ENCODE results near the gene BAIAP2L2. TPM values are rescaled to one million over a fixed set of nuclear protein-coding genes. Genes with fewer than 3 reads are reported as not detected.
"Not testable (repeated sequence)": the region's sequence is repeated elsewhere in the genome, so short reads cannot be mapped to it uniquely, and the experiment has no call there.

Gene BAIAP2L2
- total RNA-seq, 2 experiments from 2014 or later: 0.93 to 1.6 TPM

DNA sequence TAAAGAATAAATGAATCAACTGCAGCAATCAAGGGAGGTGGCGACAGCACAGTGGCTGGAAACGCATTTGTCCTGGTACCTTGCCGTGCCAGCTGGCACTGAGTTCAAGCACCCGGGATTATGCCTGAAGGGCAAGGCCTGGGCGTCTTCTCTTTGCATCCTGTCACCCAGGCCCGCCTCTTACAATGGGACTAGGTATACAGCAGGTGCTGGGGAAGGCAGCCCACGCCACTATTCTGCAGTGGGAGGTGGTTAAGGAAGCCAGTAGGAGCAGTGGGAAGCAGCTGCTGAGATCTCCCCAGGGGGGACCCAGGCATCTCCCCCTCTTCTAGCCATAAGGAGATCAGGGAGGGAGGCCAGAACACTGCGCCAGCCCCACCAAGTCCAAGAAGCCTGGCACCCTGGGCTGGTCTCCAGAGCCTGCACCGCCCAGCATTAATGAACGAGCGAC is 15.3 kb upstream of the BAIAP2L2 start:
- ChIA-PET POLR2A (no interaction called here), CTCF (no interaction called here)
- H3K4me3 Mint-ChIP-seq: no peak overlapping the region
- no peak for DNase-seq
- H3K9me3 Mint-ChIP-seq: no peaks in the 10 kb centered on the region
- intact Hi-C loops (cut with micrococcal nuclease): no loop called here
- no peaks in the 10 kb centered on the region for H3K4me1 Mint-ChIP-seq (ENCODE audit: low read depth)
- H3K27me3 Mint-ChIP-seq: no peaks in the 10 kb centered on the region
- no peak overlapping the region for H3K27ac Mint-ChIP-seq
- peaks cover 6% of the 10 kb centered on the region for H3K36me3 Mint-ChIP-seq

DNA sequence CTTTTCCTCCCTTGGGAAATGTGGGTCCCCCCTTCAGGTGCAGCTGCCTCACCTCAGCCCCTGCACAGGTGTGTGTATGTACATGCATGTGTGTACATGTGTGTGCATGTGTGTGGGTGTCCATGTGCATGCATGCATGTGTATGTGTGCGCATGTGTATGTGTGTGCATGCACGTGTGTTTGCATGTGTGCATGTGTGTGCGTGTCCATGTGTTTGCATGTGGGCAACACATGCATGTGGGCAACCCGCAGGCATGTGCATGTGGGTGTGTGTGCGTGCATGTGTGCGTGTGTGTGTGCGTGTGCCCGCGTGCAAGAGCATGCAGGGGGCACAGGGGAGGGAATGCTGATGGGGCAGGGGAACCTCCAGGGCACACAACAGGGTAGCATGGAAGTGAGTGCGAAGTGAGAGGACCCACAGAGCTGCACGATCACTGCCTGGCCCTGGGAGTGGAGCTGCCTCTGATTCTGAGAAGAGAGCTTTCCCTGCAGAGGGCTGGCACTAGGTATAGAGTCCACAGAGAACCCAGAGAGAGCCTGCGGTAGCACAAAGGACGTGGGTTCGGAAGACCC is 14.6 kb upstream of the BAIAP2L2 start:
- intact Hi-C loops (cut with micrococcal nuclease): no loop called here
- CTCF ChIA-PET: interaction anchor here (1.1 kb wide), 1 partner anchor 10 kb away, joined by 5 read pairs; no protein-coding TSS in a partner anchor

GRCh38 chr22:38124236-38124974 is 13.9 kb upstream of the BAIAP2L2 start:
- H3K4me1 Mint-ChIP-seq (ENCODE audit: low read depth): no peaks in the 10 kb centered on the region
- ChIA-PET POLR2A (no interaction called here), CTCF (interaction anchor here (1.1 kb wide), 1 partner anchor 10 kb away, joined by 5 read pairs; no protein-coding TSS in a partner anchor)
- H3K9me3 Mint-ChIP-seq: no peaks in the 10 kb centered on the region
- peak overlapping the region; percentile 55 for H3K27ac Mint-ChIP-seq
- no peak overlapping the region for H3K4me3 Mint-ChIP-seq
- no peak for DNase-seq
- H3K36me3 Mint-ChIP-seq: peaks cover 3% of the 10 kb centered on the region
- no peaks in the 10 kb centered on the region for H3K27me3 Mint-ChIP-seq
- intact Hi-C loops (cut with micrococcal nuclease): no loop called here

More for the DNA sequence above, 14.6 kb upstream of the BAIAP2L2 start:
- no peak for DNase-seq
- peaks cover 6% of the 10 kb centered on the region for H3K36me3 Mint-ChIP-seq
- no peaks in the 10 kb centered on the region for H3K9me3 Mint-ChIP-seq
- no peaks in the 10 kb centered on the region for H3K27me3 Mint-ChIP-seq
- no peak overlapping the region for H3K27ac Mint-ChIP-seq
- H3K4me3 Mint-ChIP-seq: no peak overlapping the region
- no peaks in the 10 kb centered on the region for H3K4me1 Mint-ChIP-seq (ENCODE audit: low read depth)
- POLR2A ChIA-PET: no interaction called here

GRCh38 chr22:38122616-38123015 is 12.1 kb upstream of the BAIAP2L2 start:
- Mint-ChIP-seq H3K27me3 (no peaks in the 10 kb centered on the region), H3K27ac (no peak overlapping the region), H3K36me3 (peaks cover 3% of the 10 kb centered on the region), H3K4me1 (ENCODE audit: low read depth) (no peaks in the 10 kb centered on the region), H3K4me3 (no peak overlapping the region), H3K9me3 (no peaks in the 10 kb centered on the region)
- DNase-seq: no peak
- POLR2A ChIA-PET: interaction anchor here (0.9 kb wide), 1 partner anchor 20 kb away, joined by 3 read pairs; no protein-coding TSS in a partner anchor
- CTCF ChIA-PET: interaction anchor here (0.6 to 1.5 kb wide), 3 partner anchors 8 to 449 kb away, joined by 3 to 4 read pairs (median 4); no protein-coding TSS in a partner anchor
- intact Hi-C loops (cut with micrococcal nuclease): no loop called here

DNA sequence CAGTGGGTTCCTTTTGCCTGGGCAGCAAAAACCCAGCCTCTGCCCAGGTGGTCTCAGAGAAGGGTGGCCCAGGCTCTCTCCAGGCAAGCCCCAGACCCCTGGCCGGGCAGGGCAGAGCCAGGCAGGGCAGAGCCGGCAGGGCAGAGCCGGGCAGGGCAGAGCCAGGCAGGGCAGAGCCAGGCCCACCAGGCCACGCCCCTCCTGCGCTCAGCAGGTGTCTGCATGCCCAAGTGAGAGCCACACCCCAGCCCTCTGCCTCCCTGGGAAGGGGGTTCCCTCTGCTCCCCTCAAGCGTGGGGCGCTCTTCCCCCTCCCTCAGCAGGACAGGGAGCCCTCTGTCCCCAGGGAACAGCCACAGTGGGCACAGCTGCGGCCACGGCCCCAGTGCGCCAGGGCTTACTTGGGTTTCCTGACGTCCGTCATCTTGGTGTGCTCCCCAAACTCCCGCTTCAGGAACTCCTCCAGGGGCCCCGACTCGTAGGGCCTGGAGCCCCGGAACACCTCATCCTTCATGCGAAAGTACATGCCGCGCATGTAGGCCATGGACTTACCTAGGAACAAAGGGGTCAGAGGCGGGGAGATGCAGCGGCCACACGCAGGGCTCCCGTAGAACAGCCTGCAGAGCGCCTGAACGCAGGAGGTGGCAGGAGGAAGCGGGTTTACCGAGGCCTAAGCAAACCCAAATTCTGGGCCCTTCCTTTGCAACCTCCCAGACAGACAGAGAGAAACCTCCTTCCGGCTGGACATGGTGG is 10.1 kb upstream of the BAIAP2L2 start:
- no peak overlapping the region for H3K27ac Mint-ChIP-seq
- H3K36me3 Mint-ChIP-seq: no peaks in the 10 kb centered on the region
- ChIA-PET CTCF (no interaction called here), POLR2A (no interaction called here)
- H3K9me3 Mint-ChIP-seq: no peaks in the 10 kb centered on the region
- DNase-seq: no peak
- no peak overlapping the region for H3K4me3 Mint-ChIP-seq
- intact Hi-C loops (cut with micrococcal nuclease): no loop called here
- no peaks in the 10 kb centered on the region for H3K27me3 Mint-ChIP-seq
- H3K4me1 Mint-ChIP-seq (ENCODE audit: low read depth): no peaks in the 10 kb centered on the region

- H3K36me3 Mint-ChIP-seq; intact Hi-C loops (cut with micrococcal nuclease); H3K9me3 Mint-ChIP-seq; POLR2A ChIA-PET; H3K27ac Mint-ChIP-seq; H3K27me3 Mint-ChIP-seq; DNase-seq; H3K4me3 Mint-ChIP-seq; H3K4me1 Mint-ChIP-seq (ENCODE audit: low read depth): not testable (repeated sequence)
- CTCF ChIA-PET: interaction anchor here (1.2 kb wide), 1 partner anchor 25 kb away, joined by 3 read pairs; no protein-coding TSS in a partner anchor
Measured at GRCh38 chr22:38118747-38119146, 8.3 kb upstream of the BAIAP2L2 start.

- intact Hi-C loops (cut with micrococcal nuclease): no loop called here
- Mint-ChIP-seq H3K4me1 (ENCODE audit: low read depth) (peaks cover 3% of the 10 kb centered on the region), H3K4me3 (no peak overlapping the region), H3K9me3 (no peaks in the 10 kb centered on the region), H3K27me3 (no peaks in the 10 kb centered on the region), H3K27ac (no peak overlapping the region), H3K36me3 (peaks cover 2% of the 10 kb centered on the region)
- CTCF ChIA-PET: interaction anchor here (1.2 kb wide), 1 partner anchor 26 kb away, joined by 3 read pairs; no protein-coding TSS in a partner anchor
- POLR2A ChIA-PET: no interaction called here
- DNase-seq: no peak
Measured at GRCh38 chr22:38118182-38118581, 7.7 kb upstream of the BAIAP2L2 start.

DNA sequence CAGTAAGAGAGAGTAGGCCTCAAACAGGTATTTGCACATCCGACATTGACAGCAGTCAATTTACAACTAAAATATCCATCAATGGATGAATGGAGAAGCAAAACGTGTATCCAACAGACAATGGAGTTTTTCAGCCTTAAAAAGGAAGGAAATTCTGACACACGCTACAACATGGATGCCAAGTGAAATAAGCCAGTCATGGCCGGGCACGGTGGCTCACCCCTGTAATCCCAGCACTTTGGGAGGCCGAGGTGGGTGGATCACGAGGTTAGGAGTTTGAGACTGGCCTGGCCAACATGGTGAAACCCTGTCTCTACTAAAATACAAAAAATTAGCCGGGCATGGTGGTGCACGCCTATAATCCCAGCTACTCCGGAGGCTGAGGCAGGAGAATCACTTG is 7.1 kb upstream of the BAIAP2L2 start:
- H3K27me3 Mint-ChIP-seq; POLR2A ChIA-PET; H3K4me3 Mint-ChIP-seq; H3K4me1 Mint-ChIP-seq (ENCODE audit: low read depth); intact Hi-C loops (cut with micrococcal nuclease); H3K9me3 Mint-ChIP-seq; H3K36me3 Mint-ChIP-seq; CTCF ChIA-PET; H3K27ac Mint-ChIP-seq; DNase-seq: not testable (repeated sequence)

GRCh38 chr22:38115423-38116205 is 5.1 kb upstream of the BAIAP2L2 start:
- no peaks in the 10 kb centered on the region for H3K27me3 Mint-ChIP-seq
- CTCF ChIA-PET: interaction anchor here (0.6 to 3.6 kb wide), 19 partner anchors 9 to 1566 kb away, joined by 3 to 25 read pairs (median 5); no protein-coding TSS in a partner anchor

DNA sequence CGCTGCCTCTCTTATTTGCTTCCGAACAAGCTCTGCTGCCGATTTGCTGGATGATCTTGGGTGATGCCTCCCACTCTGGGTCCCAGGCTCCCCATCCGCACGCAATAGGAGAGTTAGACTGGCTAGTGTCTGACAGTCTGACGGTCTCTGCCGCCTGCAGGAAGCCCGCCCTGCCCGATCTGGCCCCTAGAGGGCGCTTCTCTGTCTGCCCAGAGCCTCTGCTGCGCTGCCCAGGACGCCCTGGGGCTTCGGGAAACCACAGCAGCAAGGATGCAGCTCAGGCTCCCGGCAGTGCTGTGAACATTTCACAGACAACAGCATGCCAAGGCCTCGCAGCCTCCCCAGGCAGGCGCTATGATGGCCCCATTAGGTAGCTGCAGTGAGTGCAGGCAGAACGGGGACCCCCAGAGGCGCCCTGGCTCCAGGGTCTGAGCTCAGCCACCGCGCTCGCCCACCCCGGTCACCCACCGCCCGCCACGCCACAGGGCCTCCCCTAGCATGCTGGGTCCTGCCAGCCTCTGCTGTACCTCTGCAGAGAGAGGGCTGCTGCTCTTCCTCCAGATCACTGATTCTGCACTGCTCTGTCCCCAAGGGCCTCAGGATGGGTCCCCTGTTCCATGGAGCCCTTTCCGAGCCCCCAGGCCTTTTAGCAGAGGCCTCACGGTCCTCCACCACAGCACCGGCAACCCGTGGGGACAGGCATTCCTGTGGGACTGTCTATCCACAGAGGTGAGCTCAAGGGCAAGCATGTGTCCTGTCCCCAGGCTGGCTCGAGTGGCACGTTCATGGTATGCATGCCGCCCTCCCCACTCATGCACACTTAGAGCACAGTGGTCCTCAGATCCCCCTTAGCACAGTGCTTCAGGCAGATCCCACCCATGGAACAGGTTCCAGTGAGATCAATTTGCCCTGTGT is 4.3 kb upstream of the BAIAP2L2 start:
- Mint-ChIP-seq H3K9me3 (no peaks in the 10 kb centered on the region), H3K27me3 (no peaks in the 10 kb centered on the region), H3K36me3 (peaks cover 2% of the 10 kb centered on the region), H3K4me1 (ENCODE audit: low read depth) (peaks cover 3% of the 10 kb centered on the region), H3K27ac (no peak overlapping the region), H3K4me3 (no peak overlapping the region)
- peak; percentile 85 for DNase-seq
- intact Hi-C loops (cut with micrococcal nuclease): loop anchor here (1.0 kb wide), 1 partner anchor 116 kb away; no protein-coding TSS in a partner anchor
- CTCF ChIA-PET: interaction anchor here (0.6 to 3.6 kb wide), 38 partner anchors 8 to 1565 kb away, joined by 3 to 25 read pairs (median 4); no protein-coding TSS in a partner anchor
- POLR2A ChIA-PET: no interaction called here

More at GRCh38 chr22:38115423-38116205, 5.1 kb upstream of the BAIAP2L2 start:
- H3K27ac Mint-ChIP-seq: no peak overlapping the region
- no peak overlapping the region for H3K4me3 Mint-ChIP-seq
- DNase-seq: no peak
- intact Hi-C loops (cut with micrococcal nuclease): no loop called here
- H3K4me1 Mint-ChIP-seq (ENCODE audit: low read depth): peaks cover 3% of the 10 kb centered on the region
- POLR2A ChIA-PET: no interaction called here
- H3K36me3 Mint-ChIP-seq: peaks cover 2% of the 10 kb centered on the region
- H3K9me3 Mint-ChIP-seq: no peaks in the 10 kb centered on the region

DNA sequence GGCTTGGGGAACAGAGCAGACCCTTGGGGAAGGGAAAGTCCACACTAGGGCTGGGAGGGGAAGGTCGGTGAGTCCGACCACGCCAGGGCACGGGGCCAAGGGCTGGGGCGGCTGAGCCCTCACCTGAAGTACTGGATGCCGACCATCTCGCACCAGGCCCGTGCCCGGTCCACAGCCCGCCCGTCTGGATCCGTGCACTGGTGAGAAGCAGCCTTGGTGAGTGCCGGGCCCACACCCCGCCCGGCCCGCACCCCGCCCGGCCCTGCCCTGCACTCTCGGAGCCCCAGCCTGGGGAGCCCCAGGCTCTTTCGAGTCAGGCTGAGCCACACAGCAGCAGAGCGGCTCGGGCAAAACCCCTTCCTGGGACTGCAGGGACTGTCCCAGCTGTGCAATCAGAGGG is 1.9 kb upstream of the BAIAP2L2 start:
- intact Hi-C loops (cut with micrococcal nuclease): no loop called here
- ChIA-PET POLR2A (no interaction called here), CTCF (interaction anchor here (0.9 to 1.8 kb wide), 3 partner anchors 9 to 118 kb away, joined by 3 to 7 read pairs (median 3); no protein-coding TSS in a partner anchor)

More for the DNA sequence above, 1.9 kb upstream of the BAIAP2L2 start:
- H3K36me3 Mint-ChIP-seq: peaks cover 2% of the 10 kb centered on the region
- H3K4me1 Mint-ChIP-seq (ENCODE audit: low read depth): peaks cover 3% of the 10 kb centered on the region
- H3K27ac Mint-ChIP-seq: no peak overlapping the region
- H3K4me3 Mint-ChIP-seq: no peak overlapping the region
- DNase-seq: no peak
- H3K27me3 Mint-ChIP-seq: no peaks in the 10 kb centered on the region
- H3K9me3 Mint-ChIP-seq: no peaks in the 10 kb centered on the region
